ENCODE results near the gene LCN6.

The LCN6 gene

DNA sequence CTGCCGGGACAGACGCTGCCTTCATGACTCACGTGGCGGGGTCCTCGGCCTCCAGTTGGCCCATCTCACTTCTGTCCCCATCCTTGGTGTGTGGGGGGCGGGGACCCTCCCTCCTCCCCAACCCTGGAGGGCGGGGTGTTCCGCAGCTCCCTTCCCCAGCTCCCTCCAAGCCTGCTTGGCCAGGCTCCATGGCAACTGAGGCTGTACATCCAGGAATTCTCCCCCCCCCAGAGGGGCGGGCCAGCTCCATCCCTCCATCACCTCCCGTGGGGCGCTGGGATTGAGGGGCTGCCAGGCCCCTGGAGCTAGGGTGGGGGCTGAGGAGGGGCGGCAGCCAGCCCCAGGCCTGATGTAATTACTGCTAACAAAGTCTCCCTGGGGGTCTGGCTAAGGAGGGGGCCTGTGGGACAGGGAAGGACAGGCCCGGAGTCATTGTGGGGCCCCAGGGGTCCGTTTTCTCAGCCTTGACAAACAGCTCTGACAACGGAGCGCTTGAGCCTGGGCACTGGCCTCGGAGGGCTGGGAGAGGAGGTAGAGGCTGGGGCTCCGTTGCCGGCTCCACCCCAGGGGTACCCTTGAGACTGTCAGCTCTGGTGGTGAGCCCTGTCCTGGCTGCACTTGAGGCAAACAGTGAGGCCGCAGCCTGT lies 28.0 kb downstream of the LCN6 start:
- H3K4me3 ChIP-seq (ENCODE audit: insufficient read length, low read depth): no peak overlapping the region
- no peak for DNase-seq (ENCODE audit: low read depth, low spot score)
- no peaks in the 10 kb centered on the region for H3K27me3 ChIP-seq (ENCODE audit: insufficient read depth, insufficient read length)
- H3K9ac ChIP-seq (ENCODE audit: insufficient read length, low read depth): peak overlapping the region; percentile 64
- H3K36me3 ChIP-seq (ENCODE audit: insufficient read depth, insufficient read length, low read length): peaks cover 44% of the 10 kb centered on the region
- no peak for TF ChIP-seq SUZ12 (IDR thresholded peaks at IDR 0.05; ENCODE audit: extremely low read depth, insufficient read depth, insufficient read length)
- TF ChIP-seq ZNF274 (IDR thresholded peaks at IDR 0.05; ENCODE audit: low read depth, low read length): no peak
- no peak for TF ChIP-seq YY1 (IDR thresholded peaks at IDR 0.05; ENCODE audit: insufficient read depth, insufficient read length)
- peaks cover 28% of the 10 kb centered on the region for H3K4me1 ChIP-seq (ENCODE audit: insufficient read depth, insufficient read length)
- no peaks in the 10 kb centered on the region for H3K9me3 ChIP-seq (ENCODE audit: insufficient read depth, low read length)

DNA sequence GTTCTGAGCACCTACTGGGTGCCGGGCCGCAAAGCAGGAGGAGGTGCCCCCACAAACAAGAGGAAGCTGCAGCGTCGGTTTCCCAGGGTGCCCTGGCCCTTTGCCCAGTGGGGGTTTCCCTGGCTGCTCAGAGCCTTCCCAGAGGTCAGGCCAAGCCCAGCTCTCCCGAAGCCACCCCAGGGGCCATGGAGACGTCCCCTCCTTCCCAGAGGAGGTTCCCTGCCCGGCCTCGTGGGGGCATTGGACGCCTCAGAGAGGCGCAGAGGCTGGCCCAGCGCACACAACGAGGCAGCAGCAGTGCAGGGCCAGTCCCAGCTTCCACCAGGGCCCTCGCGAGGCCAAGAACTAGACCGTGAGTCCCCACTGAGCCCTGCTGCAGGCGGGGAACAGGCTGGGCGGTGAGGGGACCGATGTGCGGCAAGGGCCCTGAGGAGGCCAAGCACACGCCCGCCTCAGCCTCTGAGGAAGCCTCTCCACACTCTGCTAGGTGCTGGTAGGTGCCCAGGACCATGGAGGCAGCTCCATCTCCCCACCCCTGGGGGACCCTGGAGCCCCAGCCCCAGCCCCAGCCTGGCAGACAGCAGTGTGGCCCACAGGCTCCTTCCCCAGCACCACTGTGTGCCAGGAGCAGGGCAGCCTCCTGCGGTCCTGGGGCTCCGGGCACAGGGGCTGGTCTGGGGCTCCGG lies 29.0 kb downstream of the LCN6 start:
- no peaks in the 10 kb centered on the region for H3K9me3 ChIP-seq (ENCODE audit: insufficient read depth, low read length)
- TF ChIP-seq ZNF274 (IDR thresholded peaks at IDR 0.05; ENCODE audit: low read depth, low read length) (no peak), YY1 (IDR thresholded peaks at IDR 0.05; ENCODE audit: insufficient read depth, insufficient read length) (no peak), SUZ12 (IDR thresholded peaks at IDR 0.05; ENCODE audit: extremely low read depth, insufficient read depth, insufficient read length) (no peak)
- H3K27me3 ChIP-seq (ENCODE audit: insufficient read depth, insufficient read length): no peaks in the 10 kb centered on the region
- H3K4me1 ChIP-seq (ENCODE audit: insufficient read depth, insufficient read length): peaks cover 36% of the 10 kb centered on the region
- DNase-seq (ENCODE audit: low read depth, low spot score): no peak
- H3K36me3 ChIP-seq (ENCODE audit: insufficient read depth, insufficient read length, low read length): peaks cover 40% of the 10 kb centered on the region
- H3K9ac ChIP-seq (ENCODE audit: insufficient read length, low read depth): peak overlapping the region; percentile 64
- H3K4me3 ChIP-seq (ENCODE audit: insufficient read length, low read depth): no peak overlapping the region

- Histone ChIP-seq H3K36me3 (ENCODE audit: insufficient read depth, insufficient read length, low read length) (peaks cover 32% of the 10 kb centered on the region), H3K27me3 (ENCODE audit: insufficient read depth, insufficient read length) (no peaks in the 10 kb centered on the region), H3K4me1 (ENCODE audit: insufficient read depth, insufficient read length) (peaks cover 44% of the 10 kb centered on the region), H3K9me3 (ENCODE audit: insufficient read depth, low read length) (no peaks in the 10 kb centered on the region), H3K9ac (ENCODE audit: insufficient read length, low read depth) (peak overlapping the region; percentile 17), H3K4me3 (ENCODE audit: insufficient read length, low read depth) (no peak overlapping the region)
- TF ChIP-seq ZNF274 (IDR thresholded peaks at IDR 0.05; ENCODE audit: low read depth, low read length) (no peak), YY1 (IDR thresholded peaks at IDR 0.05; ENCODE audit: insufficient read depth, insufficient read length) (no peak), SUZ12 (IDR thresholded peaks at IDR 0.05; ENCODE audit: extremely low read depth, insufficient read depth, insufficient read length) (no peak)
- DNase-seq (ENCODE audit: low read depth, low spot score): no peak
These were observed 29.8 kb downstream of the LCN6 start for GRCh38 chr9:136718345-136719194.

GRCh38 chr9:136717399-136717798 lies 30.9 kb downstream of the LCN6 start:
- Histone ChIP-seq H3K4me3 (ENCODE audit: insufficient read length, low read depth) (no peak overlapping the region), H3K36me3 (ENCODE audit: insufficient read depth, insufficient read length, low read length) (peaks cover 21% of the 10 kb centered on the region), H3K9ac (ENCODE audit: insufficient read length, low read depth) (peak overlapping the region; percentile 50), H3K9me3 (ENCODE audit: insufficient read depth, low read length) (no peaks in the 10 kb centered on the region), H3K27me3 (ENCODE audit: insufficient read depth, insufficient read length) (no peaks in the 10 kb centered on the region), H3K4me1 (ENCODE audit: insufficient read depth, insufficient read length) (peaks cover 44% of the 10 kb centered on the region)
- DNase-seq (ENCODE audit: low read depth, low spot score): no peak
- TF ChIP-seq SUZ12 (IDR thresholded peaks at IDR 0.05; ENCODE audit: extremely low read depth, insufficient read depth, insufficient read length): no peak
- no peak for TF ChIP-seq YY1 (IDR thresholded peaks at IDR 0.05; ENCODE audit: insufficient read depth, insufficient read length)
- TF ChIP-seq ZNF274 (IDR thresholded peaks at IDR 0.05; ENCODE audit: low read depth, low read length): no peak

DNA sequence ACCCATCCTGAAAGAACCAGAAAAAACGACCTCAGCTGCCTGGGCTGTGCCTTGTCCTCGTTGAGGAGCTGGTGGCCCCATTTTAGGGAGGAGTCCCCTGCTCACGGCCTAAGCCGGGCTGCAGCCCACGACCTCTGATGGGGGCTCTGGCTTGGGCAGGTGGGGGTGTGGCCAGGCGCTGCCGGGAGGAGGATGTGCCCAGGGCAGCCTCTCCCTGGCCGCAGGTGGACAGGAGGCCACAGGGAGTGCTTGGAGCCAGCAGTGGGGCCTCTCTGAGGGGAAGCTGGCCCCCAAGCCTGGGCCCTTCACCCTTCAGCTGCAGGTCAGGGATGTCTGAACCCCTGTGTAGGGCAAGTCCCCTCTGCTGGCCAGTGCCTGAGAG lies 33.4 kb downstream of the LCN6 start:
- no peak for TF ChIP-seq YY1 (IDR thresholded peaks at IDR 0.05; ENCODE audit: insufficient read depth, insufficient read length)
- no peak for TF ChIP-seq ZNF274 (IDR thresholded peaks at IDR 0.05; ENCODE audit: low read depth, low read length)
- no peak for TF ChIP-seq SUZ12 (IDR thresholded peaks at IDR 0.05; ENCODE audit: extremely low read depth, insufficient read depth, insufficient read length)
- no peak for DNase-seq (ENCODE audit: low read depth, low spot score)
- H3K9ac ChIP-seq (ENCODE audit: insufficient read length, low read depth): peak overlapping the region; percentile 64

DNA sequence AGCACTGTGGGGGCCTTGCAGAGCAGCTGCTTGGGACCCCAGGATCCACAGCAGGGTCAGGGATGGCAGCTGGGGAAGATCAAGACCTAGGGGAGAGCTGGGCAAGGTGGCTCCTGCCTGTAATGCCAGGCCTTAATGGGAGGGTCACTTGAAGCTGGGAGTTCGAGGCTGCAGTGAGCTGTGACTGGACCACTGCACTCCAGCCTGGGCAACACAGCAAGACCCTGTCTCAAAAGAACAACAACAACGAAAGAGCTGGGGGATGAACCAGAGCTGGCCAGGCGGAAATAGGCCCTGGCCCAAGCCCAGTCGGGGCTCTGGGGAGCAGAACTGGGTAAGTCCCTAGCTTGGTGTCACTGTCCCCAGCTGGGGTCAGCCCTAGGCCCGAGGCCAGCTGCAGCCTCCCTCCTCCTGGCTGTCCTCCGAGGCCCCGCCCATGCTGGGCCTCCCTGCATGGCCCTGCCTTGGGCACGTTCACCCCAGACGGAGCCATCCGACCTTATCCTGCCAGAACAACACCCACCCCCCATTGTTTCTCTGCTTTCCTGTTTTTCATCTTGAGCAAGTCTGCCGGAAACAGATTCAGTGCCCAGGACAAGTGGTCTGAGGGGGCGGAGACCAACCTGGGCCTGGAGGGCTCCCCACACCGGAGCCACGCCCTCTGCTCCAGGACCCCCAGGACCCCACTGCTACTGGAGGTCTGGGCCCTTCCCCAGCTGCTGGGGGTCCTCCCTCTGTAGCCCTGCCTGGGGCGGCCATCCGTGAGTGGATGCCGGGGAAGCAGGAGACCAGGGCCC lies 34.0 kb downstream of the LCN6 start:
- DNase-seq (ENCODE audit: low read depth, low spot score): no peak
- peaks cover 37% of the 10 kb centered on the region for H3K4me1 ChIP-seq (ENCODE audit: insufficient read depth, insufficient read length)
- H3K36me3 ChIP-seq (ENCODE audit: insufficient read depth, insufficient read length, low read length): peaks cover 5% of the 10 kb centered on the region
- H3K4me3 ChIP-seq (ENCODE audit: insufficient read length, low read depth): no peak overlapping the region
- no peak for TF ChIP-seq SUZ12 (IDR thresholded peaks at IDR 0.05; ENCODE audit: extremely low read depth, insufficient read depth, insufficient read length)
- no peak for TF ChIP-seq YY1 (IDR thresholded peaks at IDR 0.05; ENCODE audit: insufficient read depth, insufficient read length)
- TF ChIP-seq ZNF274 (IDR thresholded peaks at IDR 0.05; ENCODE audit: low read depth, low read length): no peak
- no peaks in the 10 kb centered on the region for H3K9me3 ChIP-seq (ENCODE audit: insufficient read depth, low read length)
- peak overlapping the region; percentile 87 for H3K9ac ChIP-seq (ENCODE audit: insufficient read length, low read depth)
- peaks cover 9% of the 10 kb centered on the region for H3K27me3 ChIP-seq (ENCODE audit: insufficient read depth, insufficient read length)

More for the DNA sequence above, 33.4 kb downstream of the LCN6 start:
- Histone ChIP-seq H3K27me3 (ENCODE audit: insufficient read depth, insufficient read length) (peaks cover 8% of the 10 kb centered on the region), H3K4me3 (ENCODE audit: insufficient read length, low read depth) (no peak overlapping the region), H3K4me1 (ENCODE audit: insufficient read depth, insufficient read length) (peaks cover 36% of the 10 kb centered on the region), H3K9me3 (ENCODE audit: insufficient read depth, low read length) (no peaks in the 10 kb centered on the region), H3K36me3 (ENCODE audit: insufficient read depth, insufficient read length, low read length) (peaks cover 5% of the 10 kb centered on the region)

Data from NT2/D1 (cell line).